GM12864 (cell line): Measurements from ENCODE around the gene NEMP2.

ENCODE experiments used
- DNase-seq: peaks from one replicate; pipeline ENCODE4 v3.0.0-alpha.2; 2011; ENCODE audit warnings: low read depth
- H3K4me3 ChIP-seq: 2 replicates; pipeline ENCODE4 v1.5.1; 2011; ENCODE audit warnings: mild to moderate bottlenecking, low read depth, low read length, control low read depth
- TF ChIP-seq, protein P1 (sequence below): IDR thresholded peaks from 2 replicates; pipeline ENCODE4 v1.5.1; 2011; ENCODE audit warnings: low read depth, mild to moderate bottlenecking, moderate library complexity, low read length, control low read depth, inconsistent platforms; ENCODE audit errors: missing control alignments

NEMP2 gene

DNA sequence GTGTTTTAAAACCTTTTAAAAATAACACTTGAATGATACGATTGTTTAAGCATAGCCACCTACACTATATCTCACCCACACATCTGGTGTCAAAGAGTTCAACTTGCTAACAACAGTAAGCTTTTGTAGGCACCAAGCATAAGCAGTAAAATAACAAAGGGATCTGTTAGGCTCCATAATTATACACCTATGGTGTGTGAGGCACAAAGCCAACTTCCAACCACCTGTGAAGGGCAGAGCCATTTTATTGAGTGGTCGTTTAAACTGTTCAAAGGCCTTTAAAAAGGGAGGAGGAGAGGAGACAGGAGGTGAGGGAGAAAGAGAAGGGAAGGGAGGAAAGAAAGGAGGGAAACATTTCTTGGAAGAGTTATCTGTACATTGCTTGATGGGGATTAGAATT, 27.9 kb downstream of the NEMP2 start:
- DNase-seq, result no peak
- TF ChIP-seq, protein P1, sequence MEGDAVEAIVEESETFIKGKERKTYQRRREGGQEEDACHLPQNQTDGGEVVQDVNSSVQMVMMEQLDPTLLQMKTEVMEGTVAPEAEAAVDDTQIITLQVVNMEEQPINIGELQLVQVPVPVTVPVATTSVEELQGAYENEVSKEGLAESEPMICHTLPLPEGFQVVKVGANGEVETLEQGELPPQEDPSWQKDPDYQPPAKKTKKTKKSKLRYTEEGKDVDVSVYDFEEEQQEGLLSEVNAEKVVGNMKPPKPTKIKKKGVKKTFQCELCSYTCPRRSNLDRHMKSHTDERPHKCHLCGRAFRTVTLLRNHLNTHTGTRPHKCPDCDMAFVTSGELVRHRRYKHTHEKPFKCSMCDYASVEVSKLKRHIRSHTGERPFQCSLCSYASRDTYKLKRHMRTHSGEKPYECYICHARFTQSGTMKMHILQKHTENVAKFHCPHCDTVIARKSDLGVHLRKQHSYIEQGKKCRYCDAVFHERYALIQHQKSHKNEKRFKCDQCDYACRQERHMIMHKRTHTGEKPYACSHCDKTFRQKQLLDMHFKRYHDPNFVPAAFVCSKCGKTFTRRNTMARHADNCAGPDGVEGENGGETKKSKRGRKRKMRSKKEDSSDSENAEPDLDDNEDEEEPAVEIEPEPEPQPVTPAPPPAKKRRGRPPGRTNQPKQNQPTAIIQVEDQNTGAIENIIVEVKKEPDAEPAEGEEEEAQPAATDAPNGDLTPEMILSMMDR, result no peak

DNA sequence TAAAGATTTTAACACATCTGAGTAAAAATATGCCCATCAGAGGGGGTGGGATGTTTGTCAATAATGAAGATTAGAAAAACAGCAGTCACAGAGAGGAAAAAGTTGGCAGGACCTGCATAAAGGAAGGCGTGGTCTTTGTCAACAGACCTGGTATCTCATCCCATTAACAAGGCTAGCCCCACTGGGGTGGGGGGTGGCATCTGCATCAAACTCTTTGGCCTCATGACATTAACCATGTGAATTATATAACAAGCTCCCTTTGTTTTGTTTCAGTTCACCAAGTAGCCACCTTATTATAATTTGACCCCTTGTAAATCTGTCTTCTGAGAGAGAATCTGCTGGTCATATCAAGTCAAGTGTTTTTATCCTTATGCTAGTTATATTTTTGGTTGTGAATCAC, 28.8 kb downstream of the NEMP2 start:
- DNase-seq, result no peak
- TF ChIP-seq, protein P1, result no peak
- no peak overlapping the region for H3K4me3 ChIP-seq

More for the DNA sequence above, 27.9 kb downstream of the NEMP2 start:
- no peak overlapping the region for H3K4me3 ChIP-seq

DNA sequence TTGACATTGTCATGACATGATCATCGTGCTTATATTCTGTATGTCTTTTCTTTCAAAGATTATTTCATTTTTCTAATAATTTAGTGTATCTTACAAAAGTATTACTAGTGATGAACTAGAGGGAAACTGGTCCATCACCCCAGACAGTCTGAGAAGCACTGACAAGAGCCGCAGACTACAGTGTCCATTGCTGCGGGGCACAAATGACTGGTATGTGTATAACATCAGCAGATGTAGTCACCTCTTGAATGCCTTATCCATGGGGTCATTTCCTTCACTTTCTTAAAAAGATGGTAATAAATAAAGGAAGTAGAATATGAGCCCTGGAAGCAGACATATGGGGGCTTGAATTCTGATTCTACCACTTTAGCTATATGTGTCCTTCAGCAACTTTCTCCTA, 29.6 kb downstream of the NEMP2 start:
- DNase-seq, result no peak
- TF ChIP-seq, protein P1, result no peak
- no peak overlapping the region for H3K4me3 ChIP-seq

DNA sequence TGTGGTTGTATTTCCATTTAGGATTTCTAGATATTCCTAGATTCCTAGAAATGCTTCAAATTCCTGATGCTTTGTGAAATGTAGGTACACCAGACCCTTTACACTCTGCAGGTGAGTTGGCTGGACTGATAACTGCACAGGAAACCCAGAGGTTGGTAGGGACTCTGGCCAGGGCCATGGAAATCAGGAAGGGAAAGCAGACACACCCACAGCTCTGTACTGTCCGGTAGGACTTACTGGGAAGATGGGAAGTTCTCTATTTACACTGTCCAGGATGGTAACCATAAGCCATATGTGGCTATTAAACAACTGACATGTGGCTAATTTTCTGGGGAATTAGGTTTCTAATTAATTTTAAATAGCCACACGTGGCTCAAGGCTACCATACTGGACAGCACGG, 31.4 kb downstream of the NEMP2 start:
- no peak for DNase-seq
- H3K4me3 ChIP-seq, result no peak overlapping the region
- TF ChIP-seq, protein P1, result no peak

DNA sequence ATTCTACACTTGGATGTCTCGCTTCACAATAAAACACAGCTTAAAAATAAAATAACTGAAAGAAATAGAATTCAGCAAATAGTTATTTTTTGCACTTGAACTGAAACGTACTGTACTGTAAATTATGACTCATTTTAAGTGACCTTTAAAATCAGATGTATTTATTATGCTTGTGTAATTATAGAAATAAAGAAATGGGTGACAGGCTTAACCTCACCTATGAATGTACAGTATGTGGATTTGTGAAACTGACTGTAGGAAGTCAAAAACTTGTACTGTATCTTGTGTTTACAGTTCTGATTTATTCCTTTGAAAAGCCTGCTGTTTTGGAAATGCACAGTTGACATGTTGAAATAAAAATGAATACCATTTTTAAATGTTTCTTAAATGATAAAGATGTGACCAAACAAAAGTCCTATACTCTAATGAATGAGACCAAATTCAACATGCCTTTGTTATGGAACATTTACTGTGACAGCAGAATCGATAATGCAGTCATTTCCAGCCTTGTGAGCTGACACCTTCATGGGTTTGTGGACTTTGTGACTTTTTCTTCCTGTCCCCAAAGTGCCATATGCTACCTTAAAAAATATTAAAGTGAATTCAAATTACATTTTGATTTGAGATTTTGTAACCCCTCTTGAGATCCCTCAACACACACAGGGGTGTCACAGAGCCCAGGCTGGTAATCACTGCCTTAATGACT, 32.7 kb downstream of the NEMP2 start:
- no peak for DNase-seq
- no peak overlapping the region for H3K4me3 ChIP-seq
- TF ChIP-seq, protein P1, result no peak

DNA sequence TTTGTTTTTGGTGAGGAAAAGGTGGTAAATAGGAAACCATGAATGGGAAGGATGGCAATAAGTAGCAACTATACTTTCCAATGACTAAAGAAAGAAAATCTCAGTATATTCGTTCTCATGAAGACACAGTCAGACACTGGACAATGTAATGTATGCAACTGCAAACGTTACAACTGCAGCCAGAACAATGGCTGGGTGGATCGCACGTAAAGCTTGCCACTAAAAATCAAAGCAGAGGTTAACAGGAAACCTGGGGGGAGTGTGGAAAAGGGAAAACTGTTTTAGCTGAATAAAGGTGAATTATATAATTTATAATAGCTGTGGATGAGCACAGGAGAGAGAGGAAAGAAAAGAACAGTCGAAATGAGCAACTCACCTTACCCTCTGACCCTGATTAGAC, 33.3 kb downstream of the NEMP2 start:
- TF ChIP-seq, protein P1, result no peak
- DNase-seq, result no peak
- no peak overlapping the region for H3K4me3 ChIP-seq

DNA sequence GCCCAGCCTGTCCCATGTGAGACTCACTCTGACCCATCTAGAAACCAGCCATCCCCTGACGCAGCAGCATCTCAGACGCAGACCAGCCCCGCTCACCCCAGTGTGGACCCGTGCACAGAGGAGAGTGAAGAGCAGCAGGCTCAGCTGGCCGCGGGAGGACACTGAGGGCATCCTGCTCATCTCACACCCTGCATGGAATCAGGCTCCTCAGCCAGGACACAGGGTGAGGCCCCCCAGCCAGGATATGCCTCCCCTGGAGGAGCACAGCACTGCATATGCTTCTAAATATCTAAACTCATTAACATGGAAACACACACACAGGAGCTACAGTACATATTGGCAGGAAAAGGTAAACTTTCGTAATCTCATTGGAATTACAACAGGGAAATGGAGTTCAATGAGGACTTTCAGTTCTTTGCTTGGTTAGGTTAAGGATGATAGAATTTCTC, 34.4 kb downstream of the NEMP2 start:
- TF ChIP-seq, protein P1, result no peak
- H3K4me3 ChIP-seq, result no peak overlapping the region
- DNase-seq, result no peak
